ENCODE data around the gene LGR4. TPM values are rescaled to one million over a fixed set of nuclear protein-coding genes. Genes with fewer than 3 reads are reported as not detected.

LGR4 gene
- total RNA-seq, 2 donors from 2014 or later = 0.05 to 0.30 TPM

DNA sequence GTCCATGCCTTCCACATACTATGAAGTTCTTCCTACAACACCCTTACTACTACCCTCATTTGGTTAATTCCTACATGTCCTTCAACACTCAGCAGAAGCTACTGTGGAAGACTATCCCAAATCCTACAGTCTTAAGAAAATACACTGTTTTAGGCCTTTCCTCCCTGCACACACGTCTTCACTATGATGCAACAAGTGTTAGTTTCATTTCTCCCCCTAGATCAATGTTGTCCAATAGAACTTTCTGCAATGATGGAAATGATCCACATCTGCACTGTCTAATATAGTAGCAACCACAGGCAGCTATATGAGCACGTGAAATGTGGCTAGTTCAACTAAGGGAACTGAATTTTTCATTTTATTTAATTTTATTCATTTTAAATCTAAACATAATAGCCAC lies 62.8 kb downstream of the LGR4 start:
- Mint-ChIP-seq H3K9me3 (no peaks in the 10 kb centered on the region), H3K36me3 (ENCODE audit: insufficient read depth in 2 of 2) (no peaks in the 10 kb centered on the region), H3K4me1 (ENCODE audit: low read depth) (no peaks in the 10 kb centered on the region), H3K27me3 (ENCODE audit: low read depth) (no peaks in the 10 kb centered on the region), H3K27ac (no peak overlapping the region), H3K4me3 (no peak overlapping the region)
- ATAC-seq (replicated peaks in 1 of 2) (no peak), DNase-seq (no peak)

DNA sequence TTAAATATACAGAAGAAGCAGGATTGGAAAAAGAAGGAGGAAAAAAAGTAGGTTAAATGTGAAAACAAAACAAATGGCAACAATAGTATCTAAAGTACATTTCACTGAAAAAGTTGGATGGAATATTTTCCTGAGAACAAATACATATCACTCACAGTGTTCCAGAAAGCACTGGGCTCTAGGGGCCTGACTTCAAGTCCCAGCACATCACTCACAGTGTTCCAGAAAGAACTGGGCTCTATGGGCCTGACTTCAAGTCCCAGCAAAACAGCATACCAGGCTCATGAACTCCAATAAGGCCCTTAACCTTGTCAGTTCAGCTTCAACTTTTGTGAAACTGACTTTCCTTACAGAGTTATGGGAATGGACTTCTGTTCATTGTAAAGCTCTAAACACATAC lies 63.5 kb downstream of the LGR4 start:
- DNase-seq (no peak), ATAC-seq (replicated peaks in 1 of 2) (no peak)
- H3K9me3 Mint-ChIP-seq = no peaks in the 10 kb centered on the region
- H3K4me1 Mint-ChIP-seq (ENCODE audit: low read depth) = no peaks in the 10 kb centered on the region
- no peaks in the 10 kb centered on the region for H3K36me3 Mint-ChIP-seq (ENCODE audit: insufficient read depth in 2 of 2)
- H3K27ac Mint-ChIP-seq = no peak overlapping the region
- H3K4me3 Mint-ChIP-seq = no peak overlapping the region
- no peaks in the 10 kb centered on the region for H3K27me3 Mint-ChIP-seq (ENCODE audit: low read depth)

DNA sequence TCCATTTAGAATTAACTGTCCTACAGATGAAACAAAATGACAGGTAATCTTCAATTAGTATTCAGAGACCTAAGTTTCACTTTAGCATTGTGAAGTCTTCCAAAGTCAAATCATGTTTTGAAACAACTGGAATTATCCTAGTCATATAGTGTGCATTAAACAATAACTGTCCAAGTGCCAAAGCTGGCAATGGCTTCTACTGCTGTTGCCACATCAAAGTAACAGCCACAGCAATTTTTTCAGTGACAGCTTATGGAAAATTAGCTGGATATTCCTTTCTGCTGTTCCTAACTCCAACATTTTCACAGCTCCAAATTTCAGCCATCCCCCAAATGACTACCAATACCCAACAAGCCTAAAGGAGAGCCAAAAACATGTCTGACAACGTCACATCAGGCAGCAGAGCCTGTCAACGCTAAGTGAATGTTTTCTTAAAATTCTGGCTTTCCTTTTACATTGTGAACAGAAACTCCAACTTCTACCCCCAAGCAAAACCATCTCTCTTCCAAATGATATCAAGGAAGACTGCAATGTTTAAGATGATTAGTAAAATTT lies 64.3 kb downstream of the LGR4 start:
- Mint-ChIP-seq H3K4me1 (ENCODE audit: low read depth) (no peaks in the 10 kb centered on the region), H3K27ac (no peak overlapping the region), H3K9me3 (no peaks in the 10 kb centered on the region), H3K4me3 (no peak overlapping the region), H3K36me3 (ENCODE audit: insufficient read depth in 2 of 2) (no peaks in the 10 kb centered on the region), H3K27me3 (ENCODE audit: low read depth) (no peaks in the 10 kb centered on the region)
- ATAC-seq (replicated peaks in 1 of 2) (no peak), DNase-seq (no peak)

DNA sequence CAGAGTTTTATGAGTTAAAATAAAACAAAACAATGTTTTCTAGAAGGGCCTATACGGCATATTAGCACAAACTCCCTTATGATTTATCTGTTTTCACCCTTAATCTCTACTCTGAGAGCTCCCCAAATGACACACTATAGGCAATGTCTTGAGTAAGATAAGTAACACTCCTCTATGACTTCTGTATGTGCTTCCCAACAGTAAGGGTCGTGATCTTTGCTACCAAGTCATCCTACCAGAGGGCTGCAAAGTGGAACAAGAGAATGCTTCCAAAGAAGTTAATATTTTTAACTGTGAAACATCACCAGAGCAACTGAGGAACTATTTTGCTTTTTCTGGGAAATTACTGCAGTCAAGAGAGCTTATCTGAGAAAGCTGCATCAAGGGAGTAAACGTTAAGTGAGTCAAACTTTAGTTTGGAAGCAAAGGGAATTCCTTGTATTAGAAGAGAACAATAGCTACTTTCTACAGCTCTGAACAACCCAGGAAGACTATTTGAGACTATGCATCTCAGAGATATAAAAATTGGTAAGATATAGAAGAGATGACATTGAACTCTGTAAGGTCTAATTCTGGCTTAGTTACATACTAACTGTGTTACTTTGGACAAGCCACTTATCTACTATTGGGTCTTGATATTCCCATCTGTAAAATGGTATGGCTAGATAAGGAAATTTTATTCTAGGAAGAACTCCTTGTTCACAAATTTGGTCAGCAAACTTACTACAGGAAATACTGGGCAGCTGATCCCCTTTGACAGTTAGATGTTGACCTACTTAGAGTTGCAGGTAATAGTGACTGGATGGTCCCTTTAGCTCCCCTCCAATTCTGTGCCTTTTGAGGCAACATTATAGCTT lies 65.9 kb downstream of the LGR4 start:
- Mint-ChIP-seq H3K27me3 (ENCODE audit: low read depth) (no peaks in the 10 kb centered on the region), H3K9me3 (no peaks in the 10 kb centered on the region), H3K27ac (no peak overlapping the region), H3K4me1 (ENCODE audit: low read depth) (no peaks in the 10 kb centered on the region), H3K36me3 (ENCODE audit: insufficient read depth in 2 of 2) (no peaks in the 10 kb centered on the region), H3K4me3 (no peak overlapping the region)
- no peak for ATAC-seq (replicated peaks in 1 of 2)
- no peak for DNase-seq

DNA sequence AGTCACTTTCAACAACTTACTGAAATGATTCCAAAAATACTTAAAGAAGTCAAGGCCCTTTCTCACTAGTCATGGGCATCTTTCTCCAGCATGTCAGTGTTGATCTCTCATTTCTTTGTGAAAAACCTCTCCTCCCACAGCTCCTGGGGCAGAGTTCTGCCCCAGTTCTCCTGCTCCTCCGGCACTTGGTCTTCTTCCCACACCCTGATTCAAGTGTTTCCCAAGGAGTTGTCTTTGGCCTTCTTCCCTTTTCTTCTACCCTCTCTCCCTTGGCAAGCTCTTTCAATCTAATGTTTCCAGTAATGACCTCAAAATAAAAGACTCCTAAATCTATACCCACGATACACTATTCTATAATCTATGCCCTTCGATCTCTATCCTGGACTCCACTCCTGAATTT lies 67.5 kb downstream of the LGR4 start:
- Mint-ChIP-seq H3K27ac (no peak overlapping the region), H3K36me3 (ENCODE audit: insufficient read depth in 2 of 2) (no peaks in the 10 kb centered on the region), H3K9me3 (no peaks in the 10 kb centered on the region), H3K4me1 (ENCODE audit: low read depth) (no peaks in the 10 kb centered on the region), H3K4me3 (no peak overlapping the region), H3K27me3 (ENCODE audit: low read depth) (no peaks in the 10 kb centered on the region)
- DNase-seq (no peak), ATAC-seq (replicated peaks in 1 of 2) (no peak)

DNA sequence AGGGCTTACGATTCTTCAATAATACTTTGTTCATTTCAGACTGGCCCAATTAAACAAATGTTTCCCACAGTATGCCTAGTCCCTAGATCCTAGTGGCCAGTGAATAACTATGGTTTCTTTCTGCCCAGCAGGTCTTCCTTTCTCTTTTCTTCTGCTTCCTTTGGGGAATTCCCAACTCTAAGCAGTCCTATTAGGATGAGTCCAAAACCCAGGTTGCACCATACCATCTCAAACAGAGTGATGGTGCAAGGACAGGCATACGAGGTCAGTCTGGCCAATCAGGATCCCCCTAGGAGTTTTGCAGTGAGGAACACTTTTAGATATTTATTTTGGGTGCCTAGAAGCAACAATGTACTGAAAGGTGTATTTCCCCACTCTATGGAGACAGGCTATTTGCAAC lies 68.2 kb downstream of the LGR4 start:
- Mint-ChIP-seq H3K36me3 (ENCODE audit: insufficient read depth in 2 of 2) (no peaks in the 10 kb centered on the region), H3K9me3 (no peaks in the 10 kb centered on the region), H3K4me3 (no peak overlapping the region), H3K27me3 (ENCODE audit: low read depth) (no peaks in the 10 kb centered on the region), H3K4me1 (ENCODE audit: low read depth) (no peaks in the 10 kb centered on the region), H3K27ac (no peak overlapping the region)
- DNase-seq (no peak), ATAC-seq (replicated peaks in 1 of 2) (no peak)

DNA sequence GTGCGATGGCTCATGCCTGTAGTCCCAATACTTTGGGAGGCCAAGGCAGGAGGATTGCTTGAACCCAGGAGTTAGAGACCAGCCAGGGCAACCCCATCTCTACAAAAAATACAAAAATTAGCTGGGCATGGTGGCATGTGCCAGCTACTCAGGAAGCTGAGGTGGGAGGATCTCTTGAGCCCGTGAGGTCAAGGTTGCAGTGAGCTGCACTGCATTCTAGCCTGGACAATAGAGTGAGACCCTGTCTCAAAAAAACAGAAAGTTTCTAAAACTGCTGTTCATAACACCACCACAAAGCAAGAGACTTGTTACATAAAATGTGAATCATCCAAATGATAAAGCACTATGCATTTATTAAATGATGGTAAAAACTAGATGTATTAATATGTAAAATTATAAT lies 69.4 kb downstream of the LGR4 start:
- H3K4me1 Mint-ChIP-seq (ENCODE audit: low read depth) = no peaks in the 10 kb centered on the region
- DNase-seq (no peak), ATAC-seq (replicated peaks in 1 of 2) (no peak)
- no peaks in the 10 kb centered on the region for H3K36me3 Mint-ChIP-seq (ENCODE audit: insufficient read depth in 2 of 2)
- no peaks in the 10 kb centered on the region for H3K27me3 Mint-ChIP-seq (ENCODE audit: low read depth)
- no peak overlapping the region for H3K4me3 Mint-ChIP-seq
- H3K9me3 Mint-ChIP-seq = no peaks in the 10 kb centered on the region
- H3K27ac Mint-ChIP-seq = no peak overlapping the region

DNA sequence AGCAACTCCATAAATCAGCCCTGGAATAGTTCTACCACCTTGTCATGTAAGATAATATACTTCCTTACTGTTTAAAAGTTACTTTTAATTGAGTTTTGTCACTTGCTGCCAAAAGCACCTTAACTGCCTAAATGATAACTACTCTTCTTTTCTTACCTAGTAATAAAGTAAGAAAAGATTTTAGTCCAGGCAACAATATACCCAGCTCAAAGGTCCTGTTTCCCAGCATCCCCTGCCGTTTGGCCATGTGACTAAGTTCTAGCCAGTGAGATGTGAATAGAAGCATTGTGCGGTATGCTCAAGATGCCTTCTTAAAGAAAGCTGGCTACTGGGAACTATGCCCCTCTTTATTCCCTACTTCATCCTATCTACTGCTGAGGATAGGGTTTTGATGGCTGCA lies 70.1 kb downstream of the LGR4 start:
- Mint-ChIP-seq H3K4me1 (ENCODE audit: low read depth) (no peaks in the 10 kb centered on the region), H3K9me3 (no peaks in the 10 kb centered on the region), H3K36me3 (ENCODE audit: insufficient read depth in 2 of 2) (no peaks in the 10 kb centered on the region), H3K4me3 (no peak overlapping the region), H3K27me3 (ENCODE audit: low read depth) (peaks cover under 1% of the 10 kb centered on the region), H3K27ac (no peak overlapping the region)
- ATAC-seq (replicated peaks in 1 of 2) (no peak), DNase-seq (no peak)

DNA sequence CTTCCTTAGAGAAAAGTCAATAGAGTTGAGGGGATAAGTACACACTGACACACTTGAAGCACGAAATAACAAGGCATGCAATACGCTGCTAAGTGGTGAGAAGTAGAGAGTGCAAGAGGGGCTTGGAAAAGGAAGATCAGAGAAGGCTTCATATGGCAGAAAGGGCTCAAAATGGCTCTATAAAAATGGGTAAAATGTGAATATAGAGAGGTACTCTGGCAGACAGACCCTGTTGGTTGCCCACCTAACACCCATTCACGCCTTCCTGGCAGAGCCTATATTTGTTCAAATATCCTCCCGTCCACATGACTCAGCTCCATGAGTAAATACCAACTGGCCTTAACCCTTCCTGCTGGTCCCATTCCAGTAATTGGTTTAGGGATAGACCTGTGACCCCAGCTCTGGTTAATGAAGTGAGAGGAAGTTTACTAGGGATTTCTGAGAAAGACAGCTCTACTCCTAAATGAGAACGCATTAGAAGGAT lies 70.7 kb downstream of the LGR4 start:
- DNase-seq (no peak), ATAC-seq (replicated peaks in 1 of 2) (no peak)
- no peaks in the 10 kb centered on the region for H3K9me3 Mint-ChIP-seq
- peaks cover 6% of the 10 kb centered on the region for H3K27me3 Mint-ChIP-seq (ENCODE audit: low read depth)
- no peaks in the 10 kb centered on the region for H3K4me1 Mint-ChIP-seq (ENCODE audit: low read depth)
- no peak overlapping the region for H3K27ac Mint-ChIP-seq
- H3K4me3 Mint-ChIP-seq = no peak overlapping the region
- H3K36me3 Mint-ChIP-seq (ENCODE audit: insufficient read depth in 2 of 2) = no peaks in the 10 kb centered on the region

DNA sequence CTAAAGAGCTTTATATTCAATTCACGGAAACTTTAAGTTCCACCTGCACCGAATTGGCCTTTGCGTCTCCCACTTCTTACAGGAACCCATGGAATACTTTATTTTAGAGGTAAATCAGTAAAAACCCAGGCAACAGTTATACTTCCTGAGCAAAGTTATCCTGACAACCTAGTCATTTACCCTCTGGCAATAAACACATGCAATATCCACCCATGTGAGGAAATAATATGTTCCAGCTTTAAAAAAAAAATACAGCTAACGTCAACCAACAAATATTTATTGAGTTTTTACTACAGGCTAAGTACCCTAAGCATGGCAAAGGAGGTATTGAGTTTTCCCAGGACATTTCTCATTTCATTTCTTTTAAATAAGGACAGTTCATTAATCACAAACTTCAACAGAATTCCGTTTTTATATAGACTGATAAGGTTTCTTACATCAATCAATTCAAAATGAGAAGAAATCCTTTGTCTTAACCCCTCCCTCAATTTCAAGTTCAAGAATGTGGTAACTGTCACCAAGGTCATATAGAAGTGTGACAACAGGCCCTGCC lies 71.2 kb downstream of the LGR4 start:
- Mint-ChIP-seq H3K9me3 (no peaks in the 10 kb centered on the region), H3K4me3 (no peak overlapping the region), H3K36me3 (ENCODE audit: insufficient read depth in 2 of 2) (no peaks in the 10 kb centered on the region), H3K27ac (no peak overlapping the region), H3K4me1 (ENCODE audit: low read depth) (no peaks in the 10 kb centered on the region), H3K27me3 (ENCODE audit: low read depth) (peaks cover 7% of the 10 kb centered on the region)
- DNase-seq = no peak
- ATAC-seq (replicated peaks in 1 of 2) = no peak

DNA sequence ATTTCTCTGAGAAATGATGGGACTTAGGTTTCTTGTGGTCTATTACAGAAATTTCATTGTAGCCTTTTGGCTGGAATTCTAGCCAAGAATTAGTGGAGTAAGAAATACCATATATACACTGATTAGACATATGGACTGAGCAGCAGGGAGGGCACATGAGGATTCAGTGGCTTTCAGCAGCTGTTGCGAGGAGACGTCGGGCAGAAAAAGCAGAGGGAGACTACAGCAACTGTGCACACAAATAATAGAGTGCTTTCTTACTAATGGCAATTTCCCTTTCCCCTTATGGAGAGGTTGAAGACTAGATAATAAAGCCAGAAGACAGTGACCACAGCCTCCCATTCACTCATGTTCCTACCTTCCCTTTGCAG lies 74.2 kb downstream of the LGR4 start:
- H3K9me3 Mint-ChIP-seq = no peaks in the 10 kb centered on the region
- no peak for DNase-seq
- peaks cover 7% of the 10 kb centered on the region for H3K27me3 Mint-ChIP-seq (ENCODE audit: low read depth)
- no peaks in the 10 kb centered on the region for H3K36me3 Mint-ChIP-seq (ENCODE audit: insufficient read depth in 2 of 2)
- H3K4me1 Mint-ChIP-seq (ENCODE audit: low read depth) = no peaks in the 10 kb centered on the region
- no peak overlapping the region for H3K4me3 Mint-ChIP-seq
- ATAC-seq (replicated peaks in 1 of 2) = no peak
- H3K27ac Mint-ChIP-seq = no peak overlapping the region

DNA sequence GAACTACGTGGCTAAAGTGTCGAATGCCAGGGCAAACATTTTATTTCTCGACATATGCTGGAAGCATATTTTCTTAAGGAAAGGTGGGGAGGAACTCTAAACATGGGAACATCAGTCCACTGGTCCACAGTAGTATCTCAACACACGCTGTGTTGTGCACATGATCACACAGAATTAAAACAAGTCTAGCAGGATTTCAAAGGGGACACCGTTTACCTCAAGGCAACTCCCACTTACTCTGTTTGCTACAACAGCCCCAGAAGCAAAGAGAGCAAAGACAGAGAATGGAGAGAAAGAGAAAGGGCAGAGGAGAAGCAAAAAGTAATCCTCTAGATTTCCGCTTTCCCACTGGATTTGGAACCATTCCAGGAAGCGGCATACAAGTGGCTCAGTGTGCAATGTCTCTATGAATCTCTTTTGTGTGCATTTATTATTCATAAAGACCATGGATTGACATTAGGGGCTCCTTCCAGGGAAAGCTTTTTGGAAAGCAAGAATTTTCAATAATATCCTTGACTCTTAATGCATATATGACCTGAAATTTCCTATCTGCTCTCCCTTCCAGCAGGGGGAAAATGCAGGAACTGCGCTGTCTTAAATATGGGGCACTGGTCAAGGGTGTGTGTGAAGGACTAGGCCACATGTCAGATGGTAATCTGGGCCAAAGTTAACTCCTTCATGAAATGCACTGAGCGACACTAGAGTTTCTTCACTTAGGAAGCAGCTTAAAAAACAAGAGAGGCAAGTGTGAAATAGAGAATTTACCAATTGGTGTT lies 74.8 kb downstream of the LGR4 start:
- Mint-ChIP-seq H3K27me3 (ENCODE audit: low read depth) (peaks cover 7% of the 10 kb centered on the region), H3K9me3 (no peaks in the 10 kb centered on the region), H3K27ac (no peak overlapping the region), H3K4me3 (no peak overlapping the region), H3K4me1 (ENCODE audit: low read depth) (no peaks in the 10 kb centered on the region), H3K36me3 (ENCODE audit: insufficient read depth in 2 of 2) (no peaks in the 10 kb centered on the region)
- ATAC-seq (replicated peaks in 1 of 2) = no peak
- no peak for DNase-seq

DNA sequence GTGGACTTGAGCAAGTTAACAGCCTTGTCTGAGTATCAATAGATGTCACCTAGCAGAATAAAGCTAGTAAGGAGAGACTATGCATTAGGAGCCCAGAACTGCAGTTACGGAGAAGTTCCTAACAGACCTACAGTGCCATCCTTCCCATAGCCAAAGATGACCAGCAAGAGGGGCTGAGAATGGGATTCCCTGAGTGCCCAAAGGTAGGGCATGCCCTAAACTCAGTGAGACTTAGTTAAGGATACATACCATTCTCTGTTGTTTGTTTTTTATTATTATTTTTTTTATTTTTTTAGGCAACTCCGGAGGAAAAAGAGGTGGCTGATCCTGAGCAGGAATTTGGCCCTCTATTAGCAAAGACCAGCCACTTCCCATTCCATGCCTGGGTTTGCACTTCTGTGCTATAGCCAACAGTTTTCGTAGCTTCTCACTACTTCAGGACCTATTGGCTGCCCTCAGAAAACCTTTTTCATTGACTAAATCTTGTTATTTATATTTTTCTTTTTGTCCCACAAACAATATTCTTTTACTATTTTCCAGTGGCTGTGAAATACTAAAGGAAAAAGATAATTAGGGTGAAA lies 76.2 kb downstream of the LGR4 start:
- Mint-ChIP-seq H3K27ac (no peak overlapping the region), H3K4me1 (ENCODE audit: low read depth) (no peaks in the 10 kb centered on the region), H3K36me3 (ENCODE audit: insufficient read depth in 2 of 2) (no peaks in the 10 kb centered on the region), H3K4me3 (no peak overlapping the region), H3K9me3 (no peaks in the 10 kb centered on the region), H3K27me3 (ENCODE audit: low read depth) (peaks cover 7% of the 10 kb centered on the region)
- DNase-seq (no peak), ATAC-seq (replicated peaks in 1 of 2) (no peak)

Data from activated T-cell treated with anti-CD3 and anti-CD28 coated beads, Interleukin-2, amount 50 U/mL, for 72 hours (primary cell).